Pancreas (tissue), 10 donors: ENCODE results near the gene PIK3R4. TPM values are rescaled to one million over a fixed set of nuclear protein-coding genes. Genes with fewer than 3 reads are reported as not detected.

ENCODE experiments used
- ATAC-seq, 4 donors: fragments of 200-7000 bp; cut with Tn5 transposase; one replicate each; pipeline versions ENCODE4 v1.8.0 to v1.9.1; 2020; ENCODE audit warnings: mild to moderate bottlenecking in 4 of 4, moderate library complexity in 4 of 4
- DNase-seq, 6 donors: peaks; one replicate each; pipeline ENCODE4 v3.0.0-alpha.2; 2020
- FAIRE-seq: peaks from 2 replicates; lab custom pipeline; 2012; peaks lifted over from hg19 to GRCh38; lab: Jason Lieb, UNC
- H3K27ac ChIP-seq, 4 donors: fragments of 200-600 bp; sonication (generic); 1 replicate in 3 of 4; 2 replicates in 1 of 4; pipeline versions ENCODE4 v1.5.0 to v1.8.0; 2020
- H3K27me3 ChIP-seq, 4 donors: fragments of 200-600 bp; one replicate each; pipeline ENCODE4 v1.8.0; 2021
- H3K36me3 ChIP-seq, 3 donors: fragments of 200-600 bp; sonication (generic) in 1 of 3; one replicate each; pipeline versions ENCODE4 v1.5.0 to v1.8.0; 2020 to 2021
- H3K4me1 ChIP-seq, 3 donors: fragments of 200-600 bp; one replicate each; pipeline ENCODE4 v1.8.0; 2021
- H3K4me3 ChIP-seq, 4 donors: fragments of 200-600 bp; sonication (generic) in 2 of 4; one replicate each; pipeline versions ENCODE4 v1.5.0 to v1.8.0; 2020 to 2021
- H3K9me3 ChIP-seq, 4 donors: fragments of 200-600 bp; one replicate each; pipeline ENCODE4 v1.8.0; 2021
- WGBS, 2 donors: extraction: QIAGEN DNeasy Blood & Tissue Kit; methylation state at CpG; one replicate each; pipeline ENCODE4 v1.1.7; 2013; 5-methylcytosine and 5-hydroxymethylcytosine counted together
- intact Hi-C, 3 donors: fragments of 100-400 bp; cut with DNase I; formaldehyde crosslinking; loops; one replicate each; pipeline versions ENCODE4 v1.11.1 to v1.14.2; 2022
- polyA plus RNA-seq, 2 donors: library from polyadenylated mRNA; stranded (reverse); fragments of 200-250 nt; gene quantifications; one replicate each; pipeline ENCODE4 v1.2.3, GENCODE V29; 2013
- total RNA-seq, 6 donors: library from RNA; stranded (reverse); fragmentation: NEBNext Ultra II Directional in 4 of 6; extraction: Animal tissue kit (Norgen Biotek cat#: 25700) in 4 of 6; gene quantifications; one replicate each; pipeline versions ENCODE4 v1.2.1 to v1.2.4, GENCODE V29; 2021 to 2023
- TF ChIP-seq, protein P1 (sequence below), 4 donors: fragments of 200-600 bp; sonication (generic) in 3 of 4; IDR thresholded peaks; one replicate each; pipeline versions ENCODE4 v1.5.0 to v1.8.0; 2021; ENCODE audit warnings: antibody characterized with exemption in 4 of 4
- donor health status: healthy with polysubstance abuse.
- donor health status: DM: no; HTN: no; CAD: no; lungs with moderate emphysema.
- donor health status: DM: no; HTN: no; CAD: no.
- donor health status: control.
- donor health status: control.
- donor health status: Bipolar disorder and iron deficiency.
- donor health status: DM: yes; HTN: yes; CAD: no.
- donor health status: DM: no; HTN: no; CAD: no.
- donor health status: DM: no; HTN: no; CAD: no.
- donor health status: DM: yes; HTN: yes; CAD: no.

The PIK3R4 gene
- total and polyA plus RNA-seq, 8 donors, result 6.7 to 16.6 (median 11.1) TPM

DNA sequence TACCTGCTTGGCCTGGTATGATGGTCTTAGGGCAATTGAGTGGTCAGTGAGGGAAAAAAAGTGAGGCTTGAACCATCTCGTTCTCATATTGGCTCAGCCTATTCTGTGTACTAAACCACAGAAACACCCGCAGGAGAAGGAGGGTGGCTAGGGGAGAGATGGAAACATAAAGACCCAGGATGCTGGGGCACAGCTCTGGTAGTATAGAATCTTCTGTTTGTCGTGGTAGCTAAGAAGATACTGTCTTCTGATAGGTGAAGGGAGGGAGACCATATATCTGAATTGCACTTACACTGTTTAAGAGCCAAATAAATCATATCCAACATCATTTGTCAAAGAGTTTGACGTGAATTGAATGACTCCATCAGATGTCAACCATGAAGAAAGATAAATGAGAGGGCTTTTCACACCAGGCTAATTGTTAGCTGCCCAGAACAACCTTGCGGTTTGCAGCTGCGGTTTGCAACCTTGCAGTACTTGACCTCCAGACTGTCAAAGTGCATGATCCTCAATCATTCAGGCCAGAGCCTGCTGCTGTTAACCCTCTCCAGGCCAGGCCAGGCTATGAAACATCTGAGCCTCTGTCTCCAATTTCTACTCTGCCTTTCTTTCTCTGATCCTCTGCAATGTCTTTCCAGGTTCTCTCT lies 40.9 kb upstream of the PIK3R4 start:
- Histone ChIP-seq H3K27ac (no peak overlapping the region), H3K27me3 (no peaks in the 10 kb centered on the region), H3K9me3 (no peaks in the 10 kb centered on the region), H3K4me3 (no peak overlapping the region), H3K36me3 (no peaks in the 10 kb centered on the region), H3K4me1 (no peaks in the 10 kb centered on the region)
- DNase-seq (no peak), FAIRE-seq (no peak), ATAC-seq (no peak)
- intact Hi-C loops, result no loop called here
- TF ChIP-seq, protein P1, sequence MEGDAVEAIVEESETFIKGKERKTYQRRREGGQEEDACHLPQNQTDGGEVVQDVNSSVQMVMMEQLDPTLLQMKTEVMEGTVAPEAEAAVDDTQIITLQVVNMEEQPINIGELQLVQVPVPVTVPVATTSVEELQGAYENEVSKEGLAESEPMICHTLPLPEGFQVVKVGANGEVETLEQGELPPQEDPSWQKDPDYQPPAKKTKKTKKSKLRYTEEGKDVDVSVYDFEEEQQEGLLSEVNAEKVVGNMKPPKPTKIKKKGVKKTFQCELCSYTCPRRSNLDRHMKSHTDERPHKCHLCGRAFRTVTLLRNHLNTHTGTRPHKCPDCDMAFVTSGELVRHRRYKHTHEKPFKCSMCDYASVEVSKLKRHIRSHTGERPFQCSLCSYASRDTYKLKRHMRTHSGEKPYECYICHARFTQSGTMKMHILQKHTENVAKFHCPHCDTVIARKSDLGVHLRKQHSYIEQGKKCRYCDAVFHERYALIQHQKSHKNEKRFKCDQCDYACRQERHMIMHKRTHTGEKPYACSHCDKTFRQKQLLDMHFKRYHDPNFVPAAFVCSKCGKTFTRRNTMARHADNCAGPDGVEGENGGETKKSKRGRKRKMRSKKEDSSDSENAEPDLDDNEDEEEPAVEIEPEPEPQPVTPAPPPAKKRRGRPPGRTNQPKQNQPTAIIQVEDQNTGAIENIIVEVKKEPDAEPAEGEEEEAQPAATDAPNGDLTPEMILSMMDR (IDR thresholded peaks at IDR 0.05), result no peak
- 42 to 53% methylated on average over 6 of the region's 6 CpGs for WGBS, 2 donors

DNA sequence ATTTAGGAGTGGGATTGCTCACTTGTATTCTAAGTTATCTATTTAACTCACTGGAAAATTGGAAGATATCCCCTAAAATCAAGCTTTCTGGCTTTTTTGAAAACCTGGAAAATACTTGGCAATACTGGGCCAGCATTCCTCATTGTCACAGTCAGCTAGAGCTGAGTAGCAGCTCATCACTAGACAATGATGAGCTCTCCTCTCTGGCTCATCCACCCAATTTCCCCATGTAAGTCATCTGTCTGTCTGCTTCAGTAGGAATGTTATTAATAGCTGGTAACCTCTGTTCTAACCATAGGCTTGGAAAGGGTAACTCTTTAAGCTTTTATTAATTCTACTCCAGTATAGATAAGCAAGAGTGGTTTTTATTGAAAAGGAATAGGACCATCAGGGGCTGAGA lies 39.7 kb upstream of the PIK3R4 start:
- no peak for FAIRE-seq
- TF ChIP-seq, protein P1 (IDR thresholded peaks at IDR 0.05), result no peak
- H3K27ac ChIP-seq, result no peak overlapping the region
- no peaks in the 10 kb centered on the region for H3K36me3 ChIP-seq
- no peaks in the 10 kb centered on the region for H3K27me3 ChIP-seq
- intact Hi-C loops, result no loop called here
- H3K4me3 ChIP-seq, result no peak overlapping the region
- ATAC-seq, result no peak
- H3K4me1 ChIP-seq, result no peaks in the 10 kb centered on the region
- DNase-seq, result no peak
- no peaks in the 10 kb centered on the region for H3K9me3 ChIP-seq

DNA sequence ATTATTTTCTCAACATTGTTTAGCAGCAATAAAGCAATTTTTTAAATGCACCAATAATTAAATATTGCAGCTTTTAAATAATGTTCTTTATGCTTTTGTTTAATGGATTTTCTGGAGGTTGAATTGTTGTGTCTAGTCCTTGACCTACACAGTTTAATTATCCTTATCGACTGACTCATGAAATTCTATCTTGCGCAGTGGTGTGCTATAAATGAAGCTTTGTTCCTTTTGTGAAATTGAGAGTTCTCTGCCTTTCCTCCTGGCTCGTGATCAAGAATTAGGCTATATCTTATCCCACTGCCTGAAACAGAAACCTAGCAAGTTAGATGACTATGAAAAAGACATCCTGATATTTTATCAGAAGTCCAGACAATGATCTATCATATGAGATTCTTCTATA lies 37.0 kb upstream of the PIK3R4 start:
- Histone ChIP-seq H3K9me3 (no peaks in the 10 kb centered on the region), H3K36me3 (no peaks in the 10 kb centered on the region), H3K27ac (peak overlapping the region in 1 of 4 donors; percentile 9), H3K27me3 (no peaks in the 10 kb centered on the region), H3K4me1 (no peaks in the 10 kb centered on the region), H3K4me3 (no peak overlapping the region)
- TF ChIP-seq, protein P1 (IDR thresholded peaks at IDR 0.05), result no peak
- no peak for FAIRE-seq
- intact Hi-C loops, result no loop called here
- peak in 1 of 4 donors; percentile 32 for ATAC-seq
- WGBS, 2 donors, result 40 to 43% methylated on average over 3 of the region's 3 CpGs
- no peak for DNase-seq

DNA sequence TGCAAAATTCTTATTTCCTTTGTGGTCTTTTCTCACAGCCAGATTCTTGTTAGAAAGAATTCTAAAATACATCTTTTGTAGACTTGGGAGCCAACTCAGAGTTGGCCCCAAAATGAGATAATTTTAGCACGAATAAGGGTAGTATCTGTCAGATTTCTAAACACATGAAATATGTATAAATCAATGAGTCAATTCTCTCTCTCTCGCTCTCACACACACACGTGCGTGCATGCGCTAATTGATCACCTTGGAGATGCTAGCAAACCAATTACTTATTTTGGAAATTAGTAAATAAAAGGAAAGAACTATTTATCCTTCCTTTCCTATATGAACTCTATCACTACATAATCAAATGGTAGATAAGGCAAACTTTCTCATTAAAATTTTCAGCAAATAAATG lies 32.9 kb upstream of the PIK3R4 start:
- FAIRE-seq (no peak), ATAC-seq (no peak), DNase-seq (no peak)
- Histone ChIP-seq H3K4me3 (no peak overlapping the region), H3K4me1 (no peaks in the 10 kb centered on the region), H3K36me3 (no peaks in the 10 kb centered on the region), H3K9me3 (no peaks in the 10 kb centered on the region), H3K27ac (no peak overlapping the region), H3K27me3 (no peaks in the 10 kb centered on the region)
- 29 to 31% methylated on average over 5 of the region's 5 CpGs for whole genome bisulfite sequencing, 2 donors
- TF ChIP-seq, protein P1 (IDR thresholded peaks at IDR 0.05), result no peak
- intact Hi-C loops, result no loop called here

DNA sequence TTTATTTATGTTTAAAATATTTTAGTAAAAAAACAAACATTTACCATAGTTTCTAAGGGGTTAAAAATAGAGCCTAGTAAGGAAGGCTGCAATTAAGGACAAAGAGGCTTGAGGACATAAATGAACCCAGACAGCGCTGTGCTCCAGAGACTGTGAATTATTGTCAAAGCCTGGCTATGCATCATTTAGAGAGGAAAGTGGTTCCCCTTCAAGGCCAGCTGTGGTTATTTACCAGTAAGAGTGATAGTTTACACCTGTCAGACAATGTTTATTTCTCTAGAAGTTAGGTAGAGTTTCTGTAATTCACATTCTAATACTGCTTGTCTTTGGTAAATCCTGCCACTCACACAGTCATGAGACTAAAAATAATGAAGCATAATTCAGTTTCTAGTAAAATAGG lies 32.4 kb upstream of the PIK3R4 start:
- no peaks in the 10 kb centered on the region for H3K27me3 ChIP-seq
- no peak for FAIRE-seq
- no peaks in the 10 kb centered on the region for H3K4me1 ChIP-seq
- H3K27ac ChIP-seq, result no peak overlapping the region
- H3K9me3 ChIP-seq, result no peaks in the 10 kb centered on the region
- 29 to 32% methylated on average over 1 of the region's 1 CpG for WGBS, 2 donors
- intact Hi-C loops, result no loop called here
- TF ChIP-seq, protein P1 (IDR thresholded peaks at IDR 0.05), result no peak
- H3K36me3 ChIP-seq, result no peaks in the 10 kb centered on the region
- no peak for ATAC-seq
- H3K4me3 ChIP-seq, result no peak overlapping the region
- no peak for DNase-seq
